Ishikawa (cell line): Measurements from ENCODE around the gene TM7SF2.

Experiments used
- CEBPB ChIP-seq: IDR thresholded peaks from 2 replicates; pipeline ENCODE4 v1.6.1; 2012
- CREB1 ChIP-seq: IDR thresholded peaks from 2 replicates; pipeline ENCODE4 v1.6.1; 2012; ENCODE audit warnings: low read depth
- EGR1 ChIP-seq: IDR thresholded peaks from 2 replicates; pipeline ENCODE4 v1.6.1; 2012
- EP300 ChIP-seq: IDR thresholded peaks from 2 replicates; pipeline ENCODE4 v1.6.1; 2012; ENCODE audit warnings: borderline replicate concordance
- MAX ChIP-seq: IDR thresholded peaks from 2 replicates; pipeline ENCODE4 v1.6.1; 2012
- NFIC ChIP-seq: IDR thresholded peaks from 2 replicates; pipeline ENCODE4 v1.6.1; 2012
- RAD21 ChIP-seq: IDR thresholded peaks from 2 replicates; pipeline ENCODE4 v1.6.1; 2012; ENCODE audit warnings: low read depth
- REST ChIP-seq: IDR thresholded peaks from 2 replicates; pipeline ENCODE4 v1.6.1; 2012; ENCODE audit warnings: low read depth, mild to moderate bottlenecking
- TAF1 ChIP-seq: IDR thresholded peaks from 2 replicates; pipeline ENCODE4 v1.6.1; 2012; ENCODE audit warnings: low read depth, mild to moderate bottlenecking
- TEAD4 ChIP-seq: IDR thresholded peaks from 2 replicates; pipeline ENCODE4 v1.6.1; 2012
- YY1 ChIP-seq: IDR thresholded peaks from 2 replicates; pipeline ENCODE4 v1.6.1; 2012; ENCODE audit warnings: low read depth
- ZBTB7A ChIP-seq: IDR thresholded peaks from 2 replicates; pipeline ENCODE4 v1.6.1; 2012; ENCODE audit warnings: low read depth

- TF ChIP-seq YY1 (no peak), CREB1 (no peak), NFIC (no peak), MAX (no peak), TEAD4 (no peak), REST (no peak), RAD21 (no peak), EP300 (no peak), CEBPB (no peak), EGR1 (no peak), TAF1 (no peak), ZBTB7A (no peak)
Measured at GRCh38 chr11:65130631-65131416, 19.2 kb downstream of the TM7SF2 start.
